C4-2B (cell line): Measurements from ENCODE around the gene SLCO3A1.

Source experiments
- H3K27ac ChIP-seq: fragments of 450-650 bp; 2 replicates; pipeline ENCODE4 v1.5.1; 2017
- ZFX ChIP-seq: fragments of 450-650 bp; IDR thresholded peaks from 2 replicates; pipeline ENCODE4 v1.6.1; 2017
- TF ChIP-seq, protein P1 (sequence below): fragments of 450-650 bp; conservative IDR thresholded peaks from 2 replicates; pipeline ENCODE4 v1.5.1; 2017; ENCODE audit warnings: mild to moderate bottlenecking

The SLCO3A1 gene

DNA sequence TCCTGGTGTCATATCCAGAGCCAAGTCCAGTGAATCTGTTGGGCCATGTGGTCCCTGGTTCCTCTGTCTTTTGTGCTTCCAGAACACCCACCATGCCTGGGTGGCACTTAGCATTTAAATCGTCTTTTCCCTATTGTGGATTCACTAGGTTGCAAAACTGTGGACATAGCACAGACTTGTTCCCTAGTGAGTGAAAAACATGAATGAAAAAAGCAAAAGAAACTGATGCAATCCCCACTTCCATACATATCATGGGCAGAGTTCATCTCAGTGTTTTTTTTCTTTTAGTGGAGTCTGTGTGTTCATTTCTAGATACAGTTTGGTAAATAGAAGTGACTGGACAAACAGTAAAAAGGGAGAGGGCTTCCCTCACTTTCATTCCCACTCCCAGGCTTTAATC, 170.5 kb downstream of the SLCO3A1 start:
- TF ChIP-seq, protein P1, sequence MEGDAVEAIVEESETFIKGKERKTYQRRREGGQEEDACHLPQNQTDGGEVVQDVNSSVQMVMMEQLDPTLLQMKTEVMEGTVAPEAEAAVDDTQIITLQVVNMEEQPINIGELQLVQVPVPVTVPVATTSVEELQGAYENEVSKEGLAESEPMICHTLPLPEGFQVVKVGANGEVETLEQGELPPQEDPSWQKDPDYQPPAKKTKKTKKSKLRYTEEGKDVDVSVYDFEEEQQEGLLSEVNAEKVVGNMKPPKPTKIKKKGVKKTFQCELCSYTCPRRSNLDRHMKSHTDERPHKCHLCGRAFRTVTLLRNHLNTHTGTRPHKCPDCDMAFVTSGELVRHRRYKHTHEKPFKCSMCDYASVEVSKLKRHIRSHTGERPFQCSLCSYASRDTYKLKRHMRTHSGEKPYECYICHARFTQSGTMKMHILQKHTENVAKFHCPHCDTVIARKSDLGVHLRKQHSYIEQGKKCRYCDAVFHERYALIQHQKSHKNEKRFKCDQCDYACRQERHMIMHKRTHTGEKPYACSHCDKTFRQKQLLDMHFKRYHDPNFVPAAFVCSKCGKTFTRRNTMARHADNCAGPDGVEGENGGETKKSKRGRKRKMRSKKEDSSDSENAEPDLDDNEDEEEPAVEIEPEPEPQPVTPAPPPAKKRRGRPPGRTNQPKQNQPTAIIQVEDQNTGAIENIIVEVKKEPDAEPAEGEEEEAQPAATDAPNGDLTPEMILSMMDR: no peak
- no peak for TF ChIP-seq ZFX
- H3K27ac ChIP-seq: no peak overlapping the region

DNA sequence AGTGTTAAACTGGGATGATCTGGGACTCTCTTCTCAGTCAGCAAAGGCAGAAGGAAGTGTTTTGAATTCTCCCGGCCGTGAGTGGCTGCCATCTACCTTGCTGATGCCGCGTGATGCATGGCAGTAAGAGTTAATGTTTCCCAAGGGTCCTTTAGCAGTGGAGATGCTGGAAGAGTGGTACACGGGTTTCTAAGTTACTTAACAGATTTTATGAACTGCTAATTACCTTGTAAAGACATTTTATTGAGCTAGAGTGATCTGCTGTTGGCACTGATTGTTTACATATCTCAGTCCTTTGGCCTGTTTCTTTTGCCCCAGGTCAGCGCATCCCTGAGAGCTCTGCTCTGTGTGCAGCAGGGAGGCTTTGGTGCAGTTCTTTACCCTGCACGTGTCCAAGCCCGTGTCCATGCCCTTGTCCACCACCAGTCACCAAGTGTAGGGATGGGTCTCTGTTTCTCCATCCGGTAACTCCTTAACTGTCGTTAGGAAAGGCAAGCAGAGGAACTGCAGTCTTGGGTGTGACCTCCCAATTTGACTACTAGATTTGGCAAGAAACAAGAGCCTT, 172.3 kb downstream of the SLCO3A1 start:
- H3K27ac ChIP-seq: no peak overlapping the region
- TF ChIP-seq ZFX: no peak
- TF ChIP-seq, protein P1: no peak

DNA sequence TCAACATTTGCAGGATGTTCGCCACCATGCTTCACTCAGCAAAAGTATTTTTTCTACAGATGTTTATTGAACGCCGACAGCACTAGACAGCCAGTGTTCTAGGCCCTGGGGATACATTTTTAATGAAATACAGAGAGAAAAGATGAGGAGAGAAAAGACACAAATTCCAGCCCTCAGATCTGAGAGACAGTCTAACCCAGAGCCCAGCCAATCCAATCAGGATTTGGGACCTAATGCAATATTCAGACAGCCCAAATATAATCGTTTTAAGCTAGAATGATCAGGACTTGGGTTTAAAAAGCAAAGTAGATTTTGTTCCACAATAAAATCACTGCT, 174.8 kb downstream of the SLCO3A1 start:
- no peak overlapping the region for H3K27ac ChIP-seq
- TF ChIP-seq, protein P1: no peak
- no peak for TF ChIP-seq ZFX

DNA sequence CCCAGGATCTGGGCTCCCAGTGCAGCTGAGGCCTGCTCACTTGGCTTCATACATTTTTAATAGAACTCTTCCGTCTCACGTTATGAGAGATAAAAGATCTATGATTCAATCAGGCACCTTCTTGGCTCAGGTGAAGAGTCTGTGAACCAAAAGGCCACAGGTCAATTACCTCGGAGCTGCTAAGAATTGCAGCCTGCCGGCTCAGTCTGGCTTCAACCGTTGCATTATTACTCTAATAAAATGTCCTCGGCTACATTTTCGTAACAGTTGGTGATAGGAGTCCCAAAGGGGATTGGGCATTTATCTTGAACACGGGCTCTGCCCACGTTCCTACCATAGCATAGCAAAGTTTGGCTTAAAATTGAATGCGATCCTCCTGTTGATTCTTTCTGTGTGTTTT, 176.3 kb downstream of the SLCO3A1 start:
- H3K27ac ChIP-seq: no peak overlapping the region
- TF ChIP-seq, protein P1: no peak
- no peak for TF ChIP-seq ZFX

DNA sequence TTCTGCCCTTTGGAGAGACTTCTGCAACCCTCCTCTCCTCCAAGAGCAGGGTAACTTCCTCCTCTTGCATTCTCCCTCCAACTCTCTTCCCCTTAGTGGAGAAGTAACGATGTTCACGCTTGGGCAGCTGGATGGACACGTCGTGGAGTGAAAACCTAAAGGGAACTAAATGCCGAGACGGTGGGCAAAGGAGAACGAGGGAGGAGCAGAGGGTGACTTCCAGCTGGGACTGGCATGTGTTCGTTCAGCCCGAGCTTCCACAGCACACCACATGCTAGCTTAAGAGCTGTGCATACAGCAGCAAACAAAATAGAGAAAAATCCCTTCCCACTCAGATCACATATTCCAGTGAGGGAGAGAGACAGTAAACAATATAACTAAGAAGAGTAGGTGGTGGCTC, 179.8 kb downstream of the SLCO3A1 start:
- H3K27ac ChIP-seq: no peak overlapping the region
- no peak for TF ChIP-seq ZFX
- TF ChIP-seq, protein P1: no peak

DNA sequence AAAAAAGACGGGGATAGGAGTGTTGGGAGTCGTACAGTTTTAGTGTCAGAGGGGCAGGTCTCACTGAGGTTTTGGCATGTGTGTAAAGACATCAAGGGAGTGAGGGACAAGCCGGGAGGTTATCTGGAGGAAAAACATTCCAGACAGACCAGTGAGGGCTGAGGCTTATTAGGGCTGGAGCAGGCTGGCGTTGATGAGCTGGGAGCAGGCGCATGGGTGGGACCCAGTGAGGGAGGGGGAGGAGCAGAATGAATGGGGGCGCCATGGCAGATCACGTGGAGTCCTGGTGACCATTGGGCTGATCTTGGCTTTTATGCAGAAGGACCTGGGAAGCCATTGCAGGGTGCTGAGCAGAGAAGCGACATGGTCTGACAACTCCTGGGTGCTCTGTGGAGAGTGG, 180.2 kb downstream of the SLCO3A1 start:
- H3K27ac ChIP-seq: no peak overlapping the region
- TF ChIP-seq ZFX: no peak
- TF ChIP-seq, protein P1: no peak

DNA sequence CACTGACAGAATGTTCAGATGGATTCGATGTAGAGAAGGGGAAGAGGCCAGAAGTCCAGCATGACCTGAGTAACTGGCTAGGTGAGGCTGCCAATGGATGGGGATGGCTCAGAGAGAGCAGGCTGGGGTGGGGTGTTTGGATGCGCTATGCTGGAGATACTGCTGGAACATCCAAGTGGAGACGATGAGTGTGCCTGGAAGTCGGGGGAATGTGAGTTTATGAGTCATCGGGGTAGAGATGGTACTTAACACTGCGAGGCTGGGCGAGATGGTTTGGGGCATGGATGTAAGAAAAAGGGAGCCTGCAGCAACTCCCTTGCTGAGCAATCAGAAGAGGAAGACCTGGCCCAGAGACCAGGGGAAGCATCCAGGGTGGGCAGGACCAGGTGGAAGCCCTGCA, 180.7 kb downstream of the SLCO3A1 start:
- TF ChIP-seq, protein P1: no peak
- TF ChIP-seq ZFX: no peak
- no peak overlapping the region for H3K27ac ChIP-seq
